Muscle layer of colon (tissue), 2 donors: Measurements from ENCODE around the gene RIN1.
A peak's percentile ranks its signal among the peaks of the same experiment; 100 is the strongest.
"Not testable (repeated sequence)": the region's sequence is repeated elsewhere in the genome, so short reads cannot be mapped to it uniquely, and the experiment has no call there.

Experiments
- H3K27ac ChIP-seq: one replicate; pipeline ENCODE4 v1.7.0; 2013; ENCODE audit warnings: low read depth, mild to moderate bottlenecking, low read length, moderate library complexity
- H3K27me3 ChIP-seq, 2 donors: one replicate each; pipeline ENCODE4 v1.7.0; 2013; ENCODE audit warnings: low read length in 2 of 2, mild to moderate bottlenecking in 2 of 2; ENCODE audit not compliant: insufficient read depth in 2 of 2, control insufficient read depth in 1 of 2
- H3K36me3 ChIP-seq: one replicate; pipeline ENCODE4 v1.7.0; 2013; ENCODE audit warnings: mild to moderate bottlenecking, low read length; ENCODE audit not compliant: insufficient read depth
- H3K4me1 ChIP-seq: one replicate; pipeline ENCODE4 v1.7.0; 2013; ENCODE audit warnings: mild to moderate bottlenecking, low read length; ENCODE audit not compliant: insufficient read depth
- H3K4me3 ChIP-seq, 2 donors: one replicate each; pipeline ENCODE4 v1.7.0; 2013; ENCODE audit warnings: low read length in 2 of 2, low read depth in 1 of 2, mild to moderate bottlenecking in 1 of 2, moderate library complexity in 1 of 2
- H3K9ac ChIP-seq: one replicate; pipeline ENCODE4 v1.7.0; 2013; ENCODE audit warnings: low read length
- H3K9me3 ChIP-seq: one replicate; pipeline ENCODE4 v1.7.0; 2013; ENCODE audit warnings: mild to moderate bottlenecking, low read length
- donor health status: abdominal sarcoma.
- donor health status: Adenocarcinoma of cecum.

Gene RIN1

GRCh38 chr11:66322732-66323427 is 13.4 kb downstream of the RIN1 start:
- no peaks in the 10 kb centered on the region for H3K36me3 ChIP-seq
- no peaks in the 10 kb centered on the region for H3K27me3 ChIP-seq
- H3K9ac ChIP-seq: no peak overlapping the region
- no peak overlapping the region for H3K4me3 ChIP-seq
- no peak overlapping the region for H3K27ac ChIP-seq
- no peaks in the 10 kb centered on the region for H3K9me3 ChIP-seq
- peaks cover 29% of the 10 kb centered on the region for H3K4me1 ChIP-seq

- Histone ChIP-seq H3K9me3 (no peaks in the 10 kb centered on the region), H3K27ac (no peak overlapping the region), H3K4me1 (peaks cover 24% of the 10 kb centered on the region), H3K9ac (no peak overlapping the region), H3K4me3 (no peak overlapping the region), H3K27me3 (no peaks in the 10 kb centered on the region), H3K36me3 (no peaks in the 10 kb centered on the region)
Observed at GRCh38 chr11:66321606-66322005, 14.6 kb downstream of the RIN1 start.

GRCh38 chr11:66320748-66321147 is 15.5 kb downstream of the RIN1 start:
- H3K27ac ChIP-seq, H3K9ac ChIP-seq, H3K27me3 ChIP-seq, H3K9me3 ChIP-seq, H3K4me3 ChIP-seq, H3K36me3 ChIP-seq: not testable (repeated sequence)
- peaks cover 23% of the 10 kb centered on the region for H3K4me1 ChIP-seq

GRCh38 chr11:66320289-66320688 is 15.9 kb downstream of the RIN1 start:
- not testable (repeated sequence) for H3K4me3 ChIP-seq, H3K27ac ChIP-seq, H3K9ac ChIP-seq, H3K27me3 ChIP-seq, H3K9me3 ChIP-seq, H3K36me3 ChIP-seq
- H3K4me1 ChIP-seq: peaks cover 28% of the 10 kb centered on the region

GRCh38 chr11:66318600-66318970 is 17.6 kb downstream of the RIN1 start:
- H3K9ac ChIP-seq: no peak overlapping the region
- no peaks in the 10 kb centered on the region for H3K36me3 ChIP-seq
- H3K4me3 ChIP-seq: no peak overlapping the region
- no peak overlapping the region for H3K27ac ChIP-seq
- peaks cover 45% of the 10 kb centered on the region for H3K4me1 ChIP-seq
- H3K27me3 ChIP-seq: no peaks in the 10 kb centered on the region
- H3K9me3 ChIP-seq: no peaks in the 10 kb centered on the region

GRCh38 chr11:66317723-66318599 is 18.3 kb downstream of the RIN1 start:
- Histone ChIP-seq H3K27me3 (no peaks in the 10 kb centered on the region), H3K4me1 (peaks cover 51% of the 10 kb centered on the region), H3K27ac (peak overlapping the region; percentile 90), H3K9ac (no peak overlapping the region), H3K36me3 (no peaks in the 10 kb centered on the region), H3K9me3 (no peaks in the 10 kb centered on the region), H3K4me3 (peak overlapping the region; percentile 12 to 34)

GRCh38 chr11:66317322-66317722 is 18.9 kb downstream of the RIN1 start:
- Histone ChIP-seq H3K9me3 (no peaks in the 10 kb centered on the region), H3K4me1 (peaks cover 52% of the 10 kb centered on the region), H3K9ac (no peak overlapping the region), H3K27me3 (no peaks in the 10 kb centered on the region), H3K36me3 (no peaks in the 10 kb centered on the region), H3K27ac (peak overlapping the region; percentile 90), H3K4me3 (peak overlapping the region; percentile 12 to 34)

- Histone ChIP-seq H3K9ac (no peak within 1 kb of the TSS), H3K4me1 (peaks cover 51% of the 10 kb centered on the region)
Observed at GRCh38 chr11:66316849-66317251, 19.4 kb downstream of the RIN1 start, which contains the start of gene CD248. Gene CD248, minus strand, starts transcription at chr11:66317044. Its CDS starts 17 bp downstream, at chr11:66317027.

GRCh38 chr11:66315921-66316811 is 20.1 kb downstream of the RIN1 start:
- H3K4me3 ChIP-seq: peak overlapping the region; percentile 66 to 67
- no peaks in the 10 kb centered on the region for H3K27me3 ChIP-seq
- peaks cover 48% of the 10 kb centered on the region for H3K4me1 ChIP-seq
- H3K9me3 ChIP-seq: no peaks in the 10 kb centered on the region
- H3K36me3 ChIP-seq: no peaks in the 10 kb centered on the region
- H3K27ac ChIP-seq: peak overlapping the region; percentile 90
- H3K9ac ChIP-seq: no peak overlapping the region

More at GRCh38 chr11:66316849-66317251, 19.4 kb downstream of the RIN1 start, which contains the start of gene CD248:
- Histone ChIP-seq H3K4me3 (peak within 1 kb of the TSS; percentile 66 to 67), H3K27ac (peak within 1 kb of the TSS; percentile 90), H3K9me3 (no peaks in the 10 kb centered on the region), H3K36me3 (no peaks in the 10 kb centered on the region), H3K27me3 (no peaks in the 10 kb centered on the region)

- Histone ChIP-seq H3K9ac (no peak overlapping the region), H3K4me1 (peaks cover 48% of the 10 kb centered on the region), H3K27me3 (no peaks in the 10 kb centered on the region), H3K27ac (peak overlapping the region; percentile 90), H3K4me3 (peak overlapping the region; percentile 66 to 67), H3K36me3 (no peaks in the 10 kb centered on the region), H3K9me3 (no peaks in the 10 kb centered on the region)
Observed at GRCh38 chr11:66315498-66315885, 20.7 kb downstream of the RIN1 start.
